UCSD-AML1 (cell line): ENCODE results near the gene ANKS1A.
"Not testable (repeated sequence)": the region's sequence is repeated elsewhere in the genome, so short reads cannot be mapped to it uniquely, and the experiment has no call there.

ENCODE experiments used
- DNase-seq: peaks from one replicate; lab custom pipeline; 2025; ENCODE audit not compliant: unreplicated experiment; lab: John Stamatoyannopoulos, UW

Gene ANKS1A

GRCh38 chr6:34990971-34991560 is 102.0 kb downstream of the ANKS1A start:
- no peak for DNase-seq

- DNase-seq = no peak
Measured at GRCh38 chr6:34992376-34992775, 103.3 kb downstream of the ANKS1A start.

- no peak for DNase-seq
Measured at GRCh38 chr6:34993213-34993612, 104.2 kb downstream of the ANKS1A start.

GRCh38 chr6:34994693-34995092 is 105.6 kb downstream of the ANKS1A start:
- DNase-seq = no peak

- DNase-seq = not testable (repeated sequence)
Measured at GRCh38 chr6:34998417-34998816, 109.4 kb downstream of the ANKS1A start.

- not testable (repeated sequence) for DNase-seq
Measured at GRCh38 chr6:34999153-34999552, 110.1 kb downstream of the ANKS1A start.

- not testable (repeated sequence) for DNase-seq
Measured at GRCh38 chr6:34999962-35000361, 110.9 kb downstream of the ANKS1A start.

- DNase-seq = not testable (repeated sequence)
Measured at GRCh38 chr6:35001349-35001748, 112.3 kb downstream of the ANKS1A start.

GRCh38 chr6:35003886-35004530 is 115.0 kb downstream of the ANKS1A start:
- not testable (repeated sequence) for DNase-seq

- no peak for DNase-seq
Measured at GRCh38 chr6:35007016-35007415, 118.0 kb downstream of the ANKS1A start.

GRCh38 chr6:35008858-35009257 is 119.8 kb downstream of the ANKS1A start:
- DNase-seq = no peak

- DNase-seq = no peak
Measured at GRCh38 chr6:35011096-35012041, 122.3 kb downstream of the ANKS1A start.

GRCh38 chr6:35013701-35014100 is 124.6 kb downstream of the ANKS1A start:
- no peak for DNase-seq

- no peak for DNase-seq
Measured at GRCh38 chr6:35014341-35014740, 125.3 kb downstream of the ANKS1A start.

GRCh38 chr6:35014786-35015185 is 125.7 kb downstream of the ANKS1A start:
- no peak for DNase-seq

GRCh38 chr6:35015476-35015875 is 126.4 kb downstream of the ANKS1A start:
- DNase-seq = no peak

- DNase-seq = no peak
Measured at GRCh38 chr6:35015996-35016395, 126.9 kb downstream of the ANKS1A start.

- no peak for DNase-seq
Measured at GRCh38 chr6:35016502-35017321, 127.7 kb downstream of the ANKS1A start.

GRCh38 chr6:35017411-35018181 is 128.5 kb downstream of the ANKS1A start:
- DNase-seq = no peak

GRCh38 chr6:35018182-35018519 is 129.1 kb downstream of the ANKS1A start:
- no peak for DNase-seq
